Measurements from ENCODE around the gene SESN3. TPM values are rescaled to one million over a fixed set of nuclear protein-coding genes. Genes with fewer than 3 reads are reported as not detected.
"Not testable (repeated sequence)": the region's sequence is repeated elsewhere in the genome, so short reads cannot be mapped to it uniquely, and the experiment has no call there.

SESN3 gene
- total RNA-seq, result 84.8 and 91.6 TPM in 2 replicates
- long read RNA-seq, partial matches to known transcripts, result 1 of 26 reads
- long read RNA-seq, other reads (novel, unspliced or antisense), result 25 of 26 reads

GRCh38 chr11:95231127-95231880, at the start of gene SESN3:
TSS of gene SESN3 (minus strand) at chr11:95231202. CDS start at chr11:95230860, 342 bp downstream.
- TF ChIP-seq CTCF (IDR thresholded peaks at IDR 0.05), result peak; percentile 34
- Mint-ChIP-seq H3K36me3 (ENCODE audit: unreplicated experiment) (no peaks in the 10 kb centered on the region), H3K27ac (ENCODE audit: unreplicated experiment) (peak within 1 kb of the TSS; percentile 82), H3K4me3 (ENCODE audit: unreplicated experiment) (peak within 1 kb of the TSS; percentile 97), H3K4me1 (ENCODE audit: unreplicated experiment) (peaks cover 27% of the 10 kb centered on the region), H3K27me3 (ENCODE audit: unreplicated experiment) (peaks cover 8% of the 10 kb centered on the region), H3K9me3 (ENCODE audit: unreplicated experiment) (no peaks in the 10 kb centered on the region)
- peak; percentile 99 for DNase-seq (ENCODE audit: extremely low spot score, unreplicated experiment)

- Mint-ChIP-seq H3K4me1 (ENCODE audit: unreplicated experiment) (peaks cover 5% of the 10 kb centered on the region), H3K4me3 (ENCODE audit: unreplicated experiment) (no peak overlapping the region), H3K27me3 (ENCODE audit: unreplicated experiment) (peaks cover 11% of the 10 kb centered on the region), H3K27ac (ENCODE audit: unreplicated experiment) (no peak overlapping the region), H3K9me3 (ENCODE audit: unreplicated experiment) (no peaks in the 10 kb centered on the region), H3K36me3 (ENCODE audit: unreplicated experiment) (no peaks in the 10 kb centered on the region)
- TF ChIP-seq CTCF (IDR thresholded peaks at IDR 0.05), result no peak
- DNase-seq (ENCODE audit: extremely low spot score, unreplicated experiment), result no peak
Observed at GRCh38 chr11:95279921-95280868, 49.2 kb upstream of the SESN3 start.

GRCh38 chr11:95277868-95278267, 46.9 kb upstream of the SESN3 start:
- Mint-ChIP-seq H3K4me3 (ENCODE audit: unreplicated experiment) (no peak overlapping the region), H3K4me1 (ENCODE audit: unreplicated experiment) (peaks cover 5% of the 10 kb centered on the region), H3K27me3 (ENCODE audit: unreplicated experiment) (peaks cover 8% of the 10 kb centered on the region), H3K9me3 (ENCODE audit: unreplicated experiment) (no peaks in the 10 kb centered on the region), H3K36me3 (ENCODE audit: unreplicated experiment) (no peaks in the 10 kb centered on the region), H3K27ac (ENCODE audit: unreplicated experiment) (no peak overlapping the region)
- TF ChIP-seq CTCF (IDR thresholded peaks at IDR 0.05), result no peak
- DNase-seq (ENCODE audit: extremely low spot score, unreplicated experiment), result no peak

GRCh38 chr11:95276139-95276538, 45.1 kb upstream of the SESN3 start:
- TF ChIP-seq CTCF (IDR thresholded peaks at IDR 0.05), result no peak
- H3K9me3 Mint-ChIP-seq (ENCODE audit: unreplicated experiment), result no peaks in the 10 kb centered on the region
- H3K27ac Mint-ChIP-seq (ENCODE audit: unreplicated experiment), result no peak overlapping the region
- DNase-seq (ENCODE audit: extremely low spot score, unreplicated experiment), result no peak
- no peaks in the 10 kb centered on the region for H3K36me3 Mint-ChIP-seq (ENCODE audit: unreplicated experiment)
- H3K4me1 Mint-ChIP-seq (ENCODE audit: unreplicated experiment), result peaks cover 5% of the 10 kb centered on the region
- no peak overlapping the region for H3K4me3 Mint-ChIP-seq (ENCODE audit: unreplicated experiment)
- H3K27me3 Mint-ChIP-seq (ENCODE audit: unreplicated experiment), result peaks cover 7% of the 10 kb centered on the region

GRCh38 chr11:95273618-95274017, 42.6 kb upstream of the SESN3 start:
- DNase-seq (ENCODE audit: extremely low spot score, unreplicated experiment); H3K27ac Mint-ChIP-seq (ENCODE audit: unreplicated experiment); H3K36me3 Mint-ChIP-seq (ENCODE audit: unreplicated experiment); H3K4me3 Mint-ChIP-seq (ENCODE audit: unreplicated experiment); H3K9me3 Mint-ChIP-seq (ENCODE audit: unreplicated experiment); H3K4me1 Mint-ChIP-seq (ENCODE audit: unreplicated experiment); H3K27me3 Mint-ChIP-seq (ENCODE audit: unreplicated experiment): not testable (repeated sequence)

Data from osteocyte (in vitro differentiated cells).